Right ventricle myocardium inferior (tissue), 1 donor: ENCODE data around the gene SLC25A17. TPM values are rescaled to one million over a fixed set of nuclear protein-coding genes. Genes with fewer than 3 reads are reported as not detected.
"Not testable (repeated sequence)": the region's sequence is repeated elsewhere in the genome, so short reads cannot be mapped to it uniquely, and the experiment has no call there.

Experiments used
- ATAC-seq: fragments of 200-7000 bp; cut with Tn5 transposase; one replicate; pipeline ENCODE4 v1.9.1; 2020; ENCODE audit warnings: mild to moderate bottlenecking, moderate library complexity
- DNase-seq: peaks from one replicate; pipeline ENCODE4 v3.0.0; 2021; ENCODE audit errors: missing footprints
- intact Hi-C: fragments of 100-400 bp; cut with DNase I; formaldehyde crosslinking; loops from one replicate; pipeline ENCODE4 v1.11.0; 2022
- long read RNA-seq: library from polyadenylated mRNA; unstranded; transcript quantifications from one replicate; pipeline ENCODE4 v2.0.0, GENCODE V29; 2021
- total RNA-seq: library from RNA; stranded (reverse); fragmentation: NEBNext Ultra II Directional; extraction: Animal tissue kit (Norgen Biotek cat#: 25700); gene quantifications from one replicate; pipeline ENCODE4 v1.2.1, GENCODE V29; 2021
- donor health status: DM: no; HTN: yes; CAD: no; lungs with severe emphysema.

Gene SLC25A17
- total RNA-seq, result 3.1 TPM
- long read RNA-seq, partial matches to known transcripts, result 0 of 3 reads
- long read RNA-seq, other reads (novel, unspliced or antisense), result 1 of 3 reads

GRCh38 chr22:40818747-40819598, at the start of gene SLC25A17:
Gene SLC25A17 (minus strand): TSS chr22:40819346. CDS start chr22:40819248, 98 bp downstream.
- ATAC-seq, result peak; percentile 97
- intact Hi-C loops, result loop anchor here (5.0 kb wide), 1 partner anchor 38 kb away; the partner anchor contains the start of genes ST13 and XPNPEP3

GRCh38 chr22:40868379-40868778, 49.2 kb upstream of the SLC25A17 start:
- ATAC-seq, DNase-seq, intact Hi-C loops: not testable (repeated sequence)

More at GRCh38 chr22:40818747-40819598, at the start of gene SLC25A17:
- peak; percentile 96 for DNase-seq

- DNase-seq (no peak), ATAC-seq (no peak)
- intact Hi-C loops, result no loop called here
These were observed 48.0 kb upstream of the SLC25A17 start for GRCh38 chr22:40867109-40867508.

GRCh38 chr22:40862537-40862936, 43.4 kb upstream of the SLC25A17 start:
- no peak for DNase-seq
- no peak for ATAC-seq
- intact Hi-C loops, result no loop called here

- ATAC-seq (no peak), DNase-seq (no peak)
- intact Hi-C loops, result no loop called here
These were observed 42.9 kb upstream of the SLC25A17 start, which contains the start of gene DNAJB7 for GRCh38 chr22:40862013-40862412. Gene DNAJB7 (minus strand): TSS chr22:40862113. CDS start chr22:40861994, 119 bp downstream.

GRCh38 chr22:40857309-40857855, 38.2 kb upstream of the SLC25A17 start:
- intact Hi-C loops, result loop anchor here (5.0 kb wide), 1 partner anchor 40 kb away; the partner anchor contains the start of gene SLC25A17

GRCh38 chr22:40856513-40857308, 37.6 kb upstream of the SLC25A17 start, which contains the start of the genes ST13 and XPNPEP3:
Gene ST13 (minus strand): TSS chr22:40856639. CDS start chr22:40856540, 99 bp downstream.
Gene XPNPEP3 (plus strand): TSS chr22:40857148. CDS start chr22:40857182, 34 bp downstream.
- intact Hi-C loops, result loop anchor here (5.0 kb wide), 1 partner anchor 39 kb away; the partner anchor contains the start of gene SLC25A17
- DNase-seq (peak; percentile 99), ATAC-seq (peak; percentile 99)

More at GRCh38 chr22:40857309-40857855, 38.2 kb upstream of the SLC25A17 start:
- DNase-seq (no peak), ATAC-seq (no peak)

- intact Hi-C loops, result loop anchor here (5.0 kb wide), 1 partner anchor 39 kb away; the partner anchor contains the start of gene SLC25A17
- peak; percentile 55 for DNase-seq
- peak; percentile 32 for ATAC-seq
These were observed 36.9 kb upstream of the SLC25A17 start for GRCh38 chr22:40855979-40856512.

GRCh38 chr22:40855071-40855978, 36.2 kb upstream of the SLC25A17 start:
- DNase-seq (no peak), ATAC-seq (no peak)
- intact Hi-C loops, result loop anchor here (5.0 kb wide), 1 partner anchor 38 kb away; the partner anchor contains the start of gene SLC25A17

GRCh38 chr22:40853961-40854360, 34.8 kb upstream of the SLC25A17 start:
- no peak for DNase-seq
- intact Hi-C loops, result no loop called here
- ATAC-seq, result no peak

GRCh38 chr22:40853333-40853732, 34.2 kb upstream of the SLC25A17 start:
- intact Hi-C loops, result no loop called here
- DNase-seq (no peak), ATAC-seq (no peak)

- DNase-seq, ATAC-seq: not testable (repeated sequence)
- intact Hi-C loops, result loop anchor here (10.0 kb wide), 1 partner anchor 299 kb away; no protein-coding TSS in a partner anchor
These were observed 26.7 kb upstream of the SLC25A17 start for GRCh38 chr22:40845816-40846215.

- ATAC-seq (no peak), DNase-seq (no peak)
- intact Hi-C loops, result loop anchor here (10.0 kb wide), 1 partner anchor 300 kb away; no protein-coding TSS in a partner anchor
These were observed 25.8 kb upstream of the SLC25A17 start for GRCh38 chr22:40844951-40845350.

GRCh38 chr22:40838486-40838885, 19.3 kb upstream of the SLC25A17 start:
- no peak for ATAC-seq
- intact Hi-C loops, result no loop called here

GRCh38 chr22:40834619-40835018, 15.5 kb upstream of the SLC25A17 start:
- DNase-seq (no peak), ATAC-seq (no peak)
- intact Hi-C loops, result no loop called here

More at GRCh38 chr22:40838486-40838885, 19.3 kb upstream of the SLC25A17 start:
- no peak for DNase-seq

- intact Hi-C loops, result no loop called here
- ATAC-seq (no peak), DNase-seq (no peak)
These were observed 10.0 kb upstream of the SLC25A17 start for GRCh38 chr22:40829131-40829530.
